CD4-positive, alpha-beta memory T cell (primary cell): ENCODE results near the gene ATP6V1F. TPM values are rescaled to one million over a fixed set of nuclear protein-coding genes. Genes with fewer than 3 reads are reported as not detected.

Experiments
- CTCF ChIA-PET: fragments of 350-600 bp; sonication (Branson Sonifier 250); formaldehyde crosslinking; loops from one replicate; lab custom pipeline; 2021; ENCODE audit warnings: inconsistent platforms; ENCODE audit not compliant: partially characterized antibody; lab: Charles Lee
- POLR2A ChIA-PET: fragments of 350-600 bp; sonication (Branson Sonifier 250); formaldehyde crosslinking; loops from one replicate; lab custom pipeline; 2021; ENCODE audit not compliant: partially characterized antibody; lab: Charles Lee
- DNase-seq, 5 donors: peaks; one replicate each; pipeline versions ENCODE4 v3.0.0 to v3.0.0-alpha.2; 2020 to 2022; ENCODE audit warnings: mixed read lengths in 1 of 5
- H3K27ac ChIP-seq: one replicate; pipeline ENCODE4 v1.7.0; 2013; ENCODE audit warnings: low read depth, low read length
- H3K27me3 ChIP-seq: 2 replicates; pipeline ENCODE4 v1.7.0; 2013; ENCODE audit warnings: mild to moderate bottlenecking, low read length, moderate library complexity; ENCODE audit not compliant: insufficient read depth
- H3K36me3 ChIP-seq: 2 replicates; pipeline ENCODE4 v1.7.0; 2013; ENCODE audit warnings: mild to moderate bottlenecking, low read length, moderate library complexity; ENCODE audit not compliant: insufficient read depth
- H3K4me1 ChIP-seq: 2 replicates; pipeline ENCODE4 v1.7.0; 2013; ENCODE audit warnings: mild to moderate bottlenecking, low read length, moderate library complexity; ENCODE audit not compliant: insufficient read depth
- H3K4me3 ChIP-seq, 2 donors: one replicate each; pipeline ENCODE4 v1.7.0; 2013; ENCODE audit warnings: low read length in 2 of 2, mild to moderate bottlenecking in 1 of 2
- H3K9me3 ChIP-seq, 2 donors: one replicate each; pipeline ENCODE4 v1.7.0; 2013; ENCODE audit warnings: low read length in 2 of 2, control low read depth in 1 of 2; ENCODE audit not compliant: control insufficient read depth in 1 of 2
- H3K27ac Mint-ChIP-seq, 7 donors: one replicate each; pipeline ENCODE4 v1.8.0; 2020 to 2021; ENCODE audit warnings: mixed read lengths in 7 of 7, mild to moderate bottlenecking in 6 of 7, inconsistent platforms in 3 of 7, moderate library complexity in 3 of 7
- H3K27me3 Mint-ChIP-seq, 2 donors: one replicate each; pipeline ENCODE4 v1.8.0; 2020 to 2021; ENCODE audit warnings: mixed read lengths in 2 of 2
- H3K36me3 Mint-ChIP-seq, 2 donors: one replicate each; pipeline ENCODE4 v1.8.0; 2020 to 2021; ENCODE audit warnings: mixed read lengths in 2 of 2, inconsistent platforms in 1 of 2, mild to moderate bottlenecking in 1 of 2
- H3K4me1 Mint-ChIP-seq, 4 donors: one replicate each; pipeline ENCODE4 v1.8.0; 2020 to 2021; ENCODE audit warnings: mixed read lengths in 4 of 4, mild to moderate bottlenecking in 1 of 4
- H3K4me3 Mint-ChIP-seq, 8 donors: one replicate each; pipeline ENCODE4 v1.8.0; 2020 to 2021; ENCODE audit warnings: mixed read lengths in 8 of 8, mild to moderate bottlenecking in 7 of 8, moderate library complexity in 6 of 8, inconsistent platforms in 3 of 8
- H3K9me3 Mint-ChIP-seq, 8 donors: one replicate each; pipeline ENCODE4 v1.8.0; 2020 to 2021; ENCODE audit warnings: mixed read lengths in 8 of 8, mild to moderate bottlenecking in 5 of 8, inconsistent platforms in 3 of 8, moderate library complexity in 1 of 8
- intact Hi-C: fragments of 100-400 bp; cut with micrococcal nuclease; formaldehyde crosslinking; loops from one replicate; pipeline ENCODE4 v1.15.1; 2023
- polyA plus RNA-seq, 2 donors: library from polyadenylated mRNA; unstranded; fragments of 300-500 nt; fragmentation: Illumina TruSeq; gene quantifications; one replicate each; pipeline ENCODE4 v1.2.3, GENCODE V29; 2021
- total RNA-seq, 2 experiments: library from RNA; stranded (reverse); gene quantifications; one replicate each; pipeline ENCODE4 v1.2.3, GENCODE V29; 2021

Gene ATP6V1F
- total and polyA plus RNA-seq, 4 experiments from 2014 or later: 74.6 to 392 (median 175) TPM

GRCh38 chr7:128906766-128907559 lies 44.3 kb downstream of the ATP6V1F start:
- intact Hi-C loops: loop anchor here (10.0 kb wide), 1 partner anchor 568 kb away; no protein-coding TSS in a partner anchor

GRCh38 chr7:128908750-128909624 lies 46.3 kb downstream of the ATP6V1F start:
- CTCF ChIA-PET: interaction anchor here (4.0 kb wide), 1 partner anchor 183 kb away, joined by 23 read pairs; no protein-coding TSS in a partner anchor
- no peak overlapping the region for H3K27ac Mint-ChIP-seq
- H3K9me3 Mint-ChIP-seq: no peaks in the 10 kb centered on the region

More at GRCh38 chr7:128906766-128907559, 44.3 kb downstream of the ATP6V1F start:
- H3K9me3 Mint-ChIP-seq: no peaks in the 10 kb centered on the region
- Histone ChIP-seq H3K4me1 (no peaks in the 10 kb centered on the region), H3K9me3 (no peaks in the 10 kb centered on the region), H3K27me3 (no peaks in the 10 kb centered on the region), H3K36me3 (no peaks in the 10 kb centered on the region), H3K4me3 (no peak overlapping the region), H3K27ac (no peak overlapping the region)
- CTCF ChIA-PET: interaction anchor here (0.6 to 4.0 kb wide), 4 partner anchors 41 to 185 kb away, joined by 3 to 23 read pairs (median 4); no protein-coding TSS in a partner anchor
- no peaks in the 10 kb centered on the region for H3K36me3 Mint-ChIP-seq
- peaks cover 0 to 3% (median 0%) of the 10 kb centered on the region in 4 donors for H3K4me1 Mint-ChIP-seq
- DNase-seq: no peak
- H3K27ac Mint-ChIP-seq: no peak overlapping the region
- peaks cover 24 to 45% of the 10 kb centered on the region in 2 donors for H3K27me3 Mint-ChIP-seq
- POLR2A ChIA-PET: no interaction called here
- H3K4me3 Mint-ChIP-seq: no peak overlapping the region

GRCh38 chr7:128909625-128910568 lies 47.2 kb downstream of the ATP6V1F start:
- CTCF ChIA-PET: interaction anchor here (1.1 to 4.0 kb wide), 2 partner anchors 179 to 182 kb away, joined by 5 to 23 read pairs; no protein-coding TSS in a partner anchor
- H3K36me3 Mint-ChIP-seq: no peaks in the 10 kb centered on the region
- Histone ChIP-seq H3K4me1 (peaks cover 4% of the 10 kb centered on the region), H3K27me3 (peaks cover 6% of the 10 kb centered on the region), H3K4me3 (no peak overlapping the region), H3K36me3 (no peaks in the 10 kb centered on the region), H3K27ac (no peak overlapping the region), H3K9me3 (no peaks in the 10 kb centered on the region)
- no peak for DNase-seq
- H3K9me3 Mint-ChIP-seq: no peaks in the 10 kb centered on the region
- H3K4me3 Mint-ChIP-seq: no peak overlapping the region
- H3K27me3 Mint-ChIP-seq: peaks cover 28 to 53% of the 10 kb centered on the region in 2 donors
- POLR2A ChIA-PET: no interaction called here
- H3K4me1 Mint-ChIP-seq: peaks cover 2 to 9% (median 5%) of the 10 kb centered on the region in 4 donors
- intact Hi-C loops: loop anchor here (10.0 kb wide), 1 partner anchor 565 kb away; no protein-coding TSS in a partner anchor
- peak overlapping the region in 1 of 7 donors; percentile 8 for H3K27ac Mint-ChIP-seq

More at GRCh38 chr7:128908750-128909624, 46.3 kb downstream of the ATP6V1F start:
- Mint-ChIP-seq H3K36me3 (no peaks in the 10 kb centered on the region), H3K27me3 (peaks cover 23 to 51% of the 10 kb centered on the region in 2 donors), H3K4me1 (peaks cover 0 to 3% (median under 1%) of the 10 kb centered on the region in 4 donors), H3K4me3 (no peak overlapping the region)
- Histone ChIP-seq H3K4me3 (no peak overlapping the region), H3K4me1 (no peaks in the 10 kb centered on the region), H3K9me3 (no peaks in the 10 kb centered on the region), H3K27ac (no peak overlapping the region), H3K36me3 (no peaks in the 10 kb centered on the region), H3K27me3 (no peaks in the 10 kb centered on the region)
- no peak for DNase-seq
- POLR2A ChIA-PET: no interaction called here
- intact Hi-C loops: loop anchor here (10.0 kb wide), 1 partner anchor 566 kb away; no protein-coding TSS in a partner anchor

- Mint-ChIP-seq H3K27ac (peak within 1 kb of the TSS in 2 of 7 donors; percentile 8 to 46), H3K4me1 (peaks cover 5 to 14% (median 8%) of the 10 kb centered on the region in 4 donors), H3K27me3 (peaks cover 32 to 55% of the 10 kb centered on the region in 2 donors), H3K36me3 (no peaks in the 10 kb centered on the region), H3K4me3 (peak within 1 kb of the TSS in 1 of 8 donors; percentile 30), H3K9me3 (no peaks in the 10 kb centered on the region)
- Histone ChIP-seq H3K36me3 (no peaks in the 10 kb centered on the region), H3K9me3 (no peaks in the 10 kb centered on the region), H3K27ac (no peak within 1 kb of the TSS), H3K27me3 (peaks cover 6% of the 10 kb centered on the region), H3K4me3 (no peak within 1 kb of the TSS), H3K4me1 (peaks cover 4% of the 10 kb centered on the region)
- POLR2A ChIA-PET: no interaction called here
- CTCF ChIA-PET: interaction anchor here (1.1 to 4.0 kb wide), 2 partner anchors 178 to 181 kb away, joined by 5 to 23 read pairs; no protein-coding TSS in a partner anchor
- intact Hi-C loops: no loop called here
- no peak for DNase-seq
These were observed 47.9 kb downstream of the ATP6V1F start, which contains the start of gene KCP for GRCh38 chr7:128910569-128910945. Gene KCP, minus strand, starts transcription at chr7:128910709. Its CDS starts 33 bp downstream, at chr7:128910676.

GRCh38 chr7:128911423-128912031 lies 48.9 kb downstream of the ATP6V1F start:
- ChIA-PET POLR2A (no interaction called here), CTCF (interaction anchor here (1.9 kb wide), 1 partner anchor 180 kb away, joined by 11 read pairs; no protein-coding TSS in a partner anchor)
- H3K4me3 ChIP-seq: no peak overlapping the region
- no peak overlapping the region for H3K27ac ChIP-seq
- peaks cover 4% of the 10 kb centered on the region for H3K4me1 ChIP-seq
- DNase-seq: no peak
- peaks cover 6% of the 10 kb centered on the region for H3K27me3 ChIP-seq
- H3K36me3 Mint-ChIP-seq: no peaks in the 10 kb centered on the region
- no peak overlapping the region for H3K4me3 Mint-ChIP-seq
- peaks cover 34 to 50% of the 10 kb centered on the region in 2 donors for H3K27me3 Mint-ChIP-seq
- H3K27ac Mint-ChIP-seq: no peak overlapping the region
- H3K36me3 ChIP-seq: no peaks in the 10 kb centered on the region
- H3K4me1 Mint-ChIP-seq: peaks cover 6 to 15% (median 9%) of the 10 kb centered on the region in 4 donors
- no peaks in the 10 kb centered on the region for H3K9me3 ChIP-seq
- intact Hi-C loops: no loop called here
- H3K9me3 Mint-ChIP-seq: no peaks in the 10 kb centered on the region

- Histone ChIP-seq H3K36me3 (no peaks in the 10 kb centered on the region), H3K4me3 (no peak overlapping the region), H3K9me3 (no peaks in the 10 kb centered on the region), H3K27me3 (peaks cover 6% of the 10 kb centered on the region), H3K27ac (no peak overlapping the region), H3K4me1 (peaks cover 4% of the 10 kb centered on the region)
- ChIA-PET POLR2A (no interaction called here), CTCF (interaction anchor here (1.9 kb wide), 1 partner anchor 179 kb away, joined by 11 read pairs; no protein-coding TSS in a partner anchor)
- Mint-ChIP-seq H3K4me3 (peak overlapping the region in 1 of 8 donors; percentile 2), H3K36me3 (no peaks in the 10 kb centered on the region), H3K4me1 (peaks cover 6 to 15% (median 9%) of the 10 kb centered on the region in 4 donors), H3K9me3 (no peaks in the 10 kb centered on the region), H3K27ac (peak overlapping the region in 1 of 7 donors; percentile 66), H3K27me3 (peaks cover 39 to 53% of the 10 kb centered on the region in 2 donors)
- intact Hi-C loops: no loop called here
- no peak for DNase-seq
These were observed 49.6 kb downstream of the ATP6V1F start for GRCh38 chr7:128912281-128912680.
